PFSK-1 (cell line): ENCODE measurements around the gene NAGK.

ENCODE experiments used
- FOXP2 ChIP-seq: optimal IDR thresholded peaks from 2 replicates; pipeline ENCODE3; 2011; ENCODE audit warnings: borderline replicate concordance, control low read depth, inconsistent platforms; ENCODE audit not compliant: insufficient read depth; ENCODE audit errors: extremely low read length, extremely low read depth
- POLR2AphosphoS5 ChIP-seq: IDR thresholded peaks from 2 replicates; pipeline ENCODE4 v1.6.1; 2012; ENCODE audit warnings: low read depth, mild to moderate bottlenecking, control low read depth, low read length, moderate library complexity
- REST ChIP-seq, 2 experiments: IDR thresholded peaks; 2 replicates each; pipeline versions ENCODE4 v1.6.1 to v1.8.0; 2011 to 2012; ENCODE audit warnings: low read depth in 2 of 2, low read length in 2 of 2, control low read depth in 1 of 2, inconsistent platforms in 1 of 2, mild to moderate bottlenecking in 1 of 2, moderate library complexity in 1 of 2; ENCODE audit not compliant: insufficient read depth in 1 of 2
- SIN3A ChIP-seq: IDR thresholded peaks from 2 replicates; pipeline ENCODE4 v1.6.1; 2012; ENCODE audit warnings: mild to moderate bottlenecking, low read length, moderate library complexity, borderline replicate concordance; ENCODE audit not compliant: insufficient read depth
- TAF1 ChIP-seq: IDR thresholded peaks from 2 replicates; pipeline ENCODE4 v1.6.1; 2012; ENCODE audit warnings: low read length, control low read depth, borderline replicate concordance; ENCODE audit not compliant: insufficient read depth

NAGK gene

GRCh38 chr2:71064110-71064611, 4.3 kb upstream of the NAGK start:
- no peak for TF ChIP-seq POLR2AphosphoS5
- no peak for TF ChIP-seq FOXP2
- no peak for TF ChIP-seq REST (IDR thresholded peaks at IDR 0.05; ENCODE audit: insufficient read depth in 1 of 2, low read depth in 2 of 2, low read length in 2 of 2)
- no peak for TF ChIP-seq TAF1
- no peak for TF ChIP-seq SIN3A

DNA sequence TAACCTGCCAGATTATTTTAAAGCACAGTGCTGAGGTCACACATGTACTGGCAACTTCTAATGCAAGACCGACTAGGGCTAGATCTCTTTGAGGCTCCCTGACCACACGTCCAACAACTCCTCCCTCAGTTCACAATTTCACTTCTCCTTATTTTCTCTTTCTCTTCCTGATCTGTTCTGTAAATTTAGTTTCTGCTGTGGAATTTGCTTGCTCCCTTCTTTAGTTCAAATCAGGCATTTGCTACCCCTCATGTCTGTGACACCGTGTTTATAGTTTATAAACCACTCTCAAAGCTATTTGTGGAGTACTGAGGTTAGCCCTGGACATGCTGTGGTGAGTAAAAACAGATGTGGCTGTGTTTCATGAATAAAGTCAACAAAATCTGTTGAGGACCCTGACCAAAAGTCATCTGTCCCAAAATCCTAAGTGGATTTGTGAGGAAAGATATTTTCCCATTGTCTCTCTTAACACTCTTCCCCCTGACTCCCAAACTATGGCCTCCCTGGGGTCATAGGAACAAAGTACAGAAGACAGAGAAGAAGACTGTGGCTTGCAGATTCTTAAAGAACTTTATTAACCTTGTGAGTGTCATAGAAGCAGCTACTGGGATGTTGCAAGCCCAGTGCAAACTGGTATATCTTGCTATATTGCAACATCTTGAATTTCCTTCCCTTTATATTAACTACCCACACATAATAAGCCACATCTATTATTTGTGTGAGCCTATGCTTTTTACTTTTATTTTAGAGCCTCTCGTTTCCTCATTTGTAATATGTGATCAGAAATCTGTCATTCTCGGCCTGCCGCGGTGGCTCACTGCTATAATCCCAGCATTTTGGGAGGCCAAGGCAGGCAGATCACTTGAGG, 3.5 kb upstream of the NAGK start:
- TF ChIP-seq SIN3A = no peak
- TF ChIP-seq FOXP2 = no peak
- TF ChIP-seq REST (IDR thresholded peaks at IDR 0.05; ENCODE audit: insufficient read depth in 1 of 2, low read depth in 2 of 2, low read length in 2 of 2) = no peak
- no peak for TF ChIP-seq POLR2AphosphoS5
- no peak for TF ChIP-seq TAF1

- TF ChIP-seq POLR2AphosphoS5 = no peak
- TF ChIP-seq FOXP2 = no peak
- TF ChIP-seq SIN3A = no peak
- TF ChIP-seq TAF1 = no peak
- TF ChIP-seq REST (IDR thresholded peaks at IDR 0.05; ENCODE audit: insufficient read depth in 1 of 2, low read depth in 2 of 2, low read length in 2 of 2) = no peak
These were observed 1.6 kb upstream of the NAGK start for GRCh38 chr2:71066856-71067255.

- TF ChIP-seq FOXP2 = no peak
- TF ChIP-seq REST (IDR thresholded peaks at IDR 0.05; ENCODE audit: insufficient read depth in 1 of 2, low read depth in 2 of 2, low read length in 2 of 2) = 0 out of 4 replicates have a peak, but pooled peaks of 1 of the 2 experiments have one; percentile 31
These were observed 756 bp upstream of the NAGK start for GRCh38 chr2:71067567-71068217.
